Stimulated activated CD4-positive, alpha-beta T cell treated with anti-CD3 and anti-CD28 coated beads, Interleukin-12 subunit alpha, Interleukin-12 subunit beta, amount 100 ng/mL, for 24 hours (primary cell): ENCODE measurements around the gene PSMD9.
"Not testable (repeated sequence)": the region's sequence is repeated elsewhere in the genome, so short reads cannot be mapped to it uniquely, and the experiment has no call there.

Experiments used
- DNase-seq, 2 experiments: peaks; one replicate each; pipeline ENCODE4 v3.0.0-alpha.2; 2020; ENCODE audit warnings: low read depth in 2 of 2

PSMD9 gene

DNA sequence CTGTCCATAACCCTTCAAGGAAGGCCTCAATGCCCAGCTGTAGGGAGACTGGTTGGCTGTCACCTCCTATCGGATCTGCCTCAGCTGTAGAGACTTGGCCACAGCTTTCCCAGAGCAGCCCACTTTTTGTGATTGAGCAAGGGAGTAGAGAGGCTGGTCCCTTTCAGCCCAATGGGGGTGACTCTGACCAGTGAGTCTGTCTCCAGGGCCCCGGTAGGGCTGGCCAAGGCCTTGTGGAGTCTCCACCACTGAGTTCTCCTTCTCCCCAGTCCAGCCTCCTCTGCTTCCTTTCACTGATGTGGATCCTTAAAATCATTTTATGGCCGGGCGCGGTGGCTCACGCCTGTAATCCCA lies 15.4 kb upstream of the PSMD9 start:
- DNase-seq: no peak

DNA sequence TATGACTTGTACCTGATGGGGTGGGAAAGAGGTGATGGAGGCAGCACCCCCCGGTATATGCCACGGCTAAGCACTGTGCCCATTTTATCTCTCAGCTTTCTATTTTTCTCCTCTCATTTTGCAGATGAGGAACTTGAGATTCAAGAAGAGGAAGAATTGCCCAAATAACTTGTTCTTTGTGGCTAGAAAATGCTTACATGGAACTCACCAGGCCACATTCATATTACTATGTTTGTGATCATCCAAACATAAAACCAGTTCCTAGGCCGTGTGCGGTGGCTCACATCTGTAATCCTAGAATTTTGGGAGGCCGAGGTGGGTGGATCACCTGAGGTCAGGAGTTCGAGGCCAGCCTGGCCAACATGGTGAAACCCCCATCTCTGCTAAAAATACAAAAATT lies 14.5 kb upstream of the PSMD9 start:
- DNase-seq: no peak

DNA sequence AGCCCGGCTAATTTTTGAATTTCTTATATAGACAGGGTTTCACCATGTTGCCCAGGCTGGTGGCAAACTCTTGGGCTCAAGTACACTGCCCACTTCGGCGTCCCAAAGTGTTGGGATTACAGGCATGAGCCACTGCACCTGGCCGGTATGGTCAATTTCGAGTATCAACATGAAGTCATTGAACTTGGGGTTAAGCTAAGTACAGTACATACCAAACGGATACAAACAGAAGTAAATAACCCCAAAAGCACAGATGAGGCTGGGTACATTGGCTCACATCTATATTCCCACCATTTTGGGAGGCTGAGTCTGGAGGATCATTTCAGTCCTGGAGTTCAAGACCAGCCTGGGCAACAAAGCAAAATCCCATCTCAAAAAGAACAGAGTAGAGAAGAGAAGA lies 13.0 kb upstream of the PSMD9 start:
- DNase-seq: no peak

DNA sequence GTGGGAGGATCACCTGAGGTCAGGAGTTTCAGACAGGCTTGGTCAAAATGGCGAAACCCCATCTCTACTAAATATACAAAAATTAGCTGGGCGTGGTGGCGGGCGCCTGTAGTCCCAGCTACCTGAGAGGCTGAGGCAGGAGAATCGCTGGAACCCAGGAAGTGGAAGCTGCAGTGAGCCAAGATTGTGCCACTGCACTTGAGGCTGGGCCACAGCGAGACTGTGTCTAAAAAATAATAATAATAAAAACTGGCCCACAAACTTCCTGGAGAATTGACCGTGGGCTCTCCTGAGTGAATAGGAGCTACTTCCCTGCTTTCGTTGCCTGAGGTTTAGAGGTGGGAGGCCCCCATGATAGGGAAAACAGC lies 12.5 kb upstream of the PSMD9 start:
- not testable (repeated sequence) for DNase-seq

DNA sequence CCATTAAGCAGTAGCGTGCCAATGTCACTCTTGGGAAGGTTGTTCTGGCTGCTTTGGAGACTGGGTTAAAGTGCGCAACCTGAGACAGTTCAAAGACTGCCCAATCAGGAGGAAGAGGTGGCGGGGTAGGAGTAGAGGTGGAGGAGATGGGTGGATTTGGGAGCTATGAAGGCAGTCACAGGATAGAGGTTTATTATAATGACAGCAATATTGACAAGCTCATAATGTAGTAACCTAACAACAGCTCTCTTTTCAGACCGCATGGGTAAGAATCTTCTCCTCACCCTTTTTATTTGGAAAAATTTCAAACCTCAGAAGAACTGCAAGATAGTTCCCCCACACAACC lies 5.3 kb upstream of the PSMD9 start:
- no peak for DNase-seq

DNA sequence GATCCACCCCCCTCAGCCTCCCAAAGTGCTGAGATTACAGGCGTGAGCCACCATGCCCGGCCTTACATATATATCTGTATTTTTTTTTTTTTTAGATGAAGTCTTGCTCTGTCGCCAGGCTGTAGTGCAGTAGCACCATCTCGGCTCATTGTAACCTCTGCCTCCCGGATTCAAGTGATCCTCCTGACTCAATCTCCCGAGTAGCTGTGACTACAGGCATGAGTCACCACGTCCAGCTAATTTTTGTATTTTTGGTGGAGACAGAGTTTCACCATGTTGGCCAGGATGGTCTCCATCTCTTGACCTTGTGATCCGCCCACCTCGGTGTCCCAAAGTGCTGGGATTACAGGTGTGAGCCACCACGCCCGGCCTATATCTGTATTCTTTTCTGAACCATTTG lies 3.5 kb upstream of the PSMD9 start:
- not testable (repeated sequence) for DNase-seq

DNA sequence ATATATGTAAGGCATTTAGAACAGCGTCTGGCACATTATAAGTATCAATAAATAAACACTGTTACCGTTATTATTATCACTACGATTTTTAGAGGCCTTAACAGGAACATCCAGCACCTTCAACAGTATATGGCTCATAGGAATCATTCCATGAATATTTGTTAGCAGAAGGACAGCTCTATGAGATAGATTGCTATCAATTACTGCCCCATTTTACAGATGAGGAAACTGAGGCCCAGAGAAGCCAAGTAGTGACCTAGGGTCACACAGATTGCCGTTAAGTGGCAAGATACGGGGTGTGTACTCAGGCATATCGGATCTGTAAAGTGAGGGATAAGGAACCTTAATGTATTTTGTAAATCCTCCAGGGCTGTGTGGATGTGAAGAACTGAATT lies 510 bp upstream of the PSMD9 start:
- no peak for DNase-seq

DNA sequence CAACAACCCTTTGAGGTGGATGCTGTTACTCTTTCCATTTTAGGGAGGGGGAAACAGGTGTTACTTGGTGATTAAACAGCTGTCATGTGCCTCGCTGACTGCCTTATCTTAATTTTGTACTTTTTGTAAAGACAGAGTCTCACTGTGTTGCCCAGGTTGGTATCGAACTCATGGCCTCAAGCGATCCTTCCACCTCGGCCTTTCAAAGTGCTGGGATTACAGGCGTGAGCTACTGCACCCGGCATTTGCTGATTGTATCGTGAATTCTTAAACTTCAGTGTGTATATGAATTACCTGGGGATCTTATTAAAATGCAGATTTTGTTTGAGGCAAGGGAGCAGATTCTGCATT lies 659 bp downstream of the PSMD9 start:
- DNase-seq: no peak

DNA sequence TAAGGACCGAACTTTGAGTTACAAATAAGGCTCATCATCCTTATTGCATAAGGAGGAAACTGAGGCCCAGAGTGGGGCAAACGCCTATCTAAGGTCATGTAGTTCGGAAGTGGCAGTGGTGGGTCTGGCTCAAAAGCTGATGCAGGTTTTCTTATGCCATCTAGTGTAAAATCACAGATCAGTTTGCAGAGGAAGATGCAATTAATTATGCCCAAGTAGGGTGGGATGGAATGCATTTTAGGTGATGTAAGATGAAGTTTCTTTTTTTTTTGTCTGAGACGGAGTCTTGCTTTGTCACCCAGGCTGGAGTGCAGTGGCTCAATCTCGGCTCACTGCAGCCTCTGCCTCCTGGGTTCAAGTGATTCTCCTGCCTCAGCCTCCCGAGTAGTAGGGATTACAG lies 1.1 kb downstream of the PSMD9 start:
- DNase-seq: not testable (repeated sequence)

DNA sequence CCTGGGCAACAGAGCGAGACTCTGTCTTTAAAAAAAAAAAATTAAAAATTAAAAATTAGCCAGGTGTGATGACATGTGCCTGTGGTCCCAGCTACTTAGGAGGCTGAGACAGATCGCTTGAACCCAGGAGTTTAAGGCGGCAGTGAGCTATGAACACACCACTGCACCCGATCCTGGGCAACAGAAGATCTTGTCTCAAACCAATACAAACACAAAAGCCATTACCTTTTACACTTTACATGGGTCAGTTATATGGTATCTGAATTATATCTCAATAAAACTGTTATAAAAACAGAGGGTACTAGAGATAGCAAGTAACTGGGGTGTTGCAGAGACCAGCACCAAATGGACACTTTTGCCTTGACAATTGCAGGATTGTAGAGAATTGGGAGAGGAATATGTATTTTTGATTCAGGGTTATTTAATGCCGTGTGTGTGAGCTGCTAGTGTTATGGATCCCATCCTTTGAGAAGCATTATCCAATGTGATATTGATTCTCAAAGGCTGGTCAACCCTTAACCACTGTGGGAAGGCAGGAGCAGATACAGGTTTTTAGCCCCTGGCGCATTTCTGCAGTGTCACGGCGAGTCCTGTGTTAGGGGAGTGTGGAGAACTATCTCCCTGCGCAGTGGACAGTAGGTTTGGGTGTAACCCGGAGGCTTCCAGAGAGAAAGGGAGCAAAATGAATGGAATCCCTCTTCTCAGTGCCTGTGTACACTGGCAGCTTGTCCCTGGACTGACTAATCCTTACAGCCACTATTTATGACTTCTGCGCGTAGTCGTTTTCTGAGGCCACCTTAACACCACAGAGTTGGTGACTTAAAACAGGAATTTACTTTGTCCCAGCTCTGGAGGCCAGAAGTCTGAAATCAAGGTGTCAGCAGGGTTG lies 4.3 kb downstream of the PSMD9 start:
- no peak for DNase-seq

DNA sequence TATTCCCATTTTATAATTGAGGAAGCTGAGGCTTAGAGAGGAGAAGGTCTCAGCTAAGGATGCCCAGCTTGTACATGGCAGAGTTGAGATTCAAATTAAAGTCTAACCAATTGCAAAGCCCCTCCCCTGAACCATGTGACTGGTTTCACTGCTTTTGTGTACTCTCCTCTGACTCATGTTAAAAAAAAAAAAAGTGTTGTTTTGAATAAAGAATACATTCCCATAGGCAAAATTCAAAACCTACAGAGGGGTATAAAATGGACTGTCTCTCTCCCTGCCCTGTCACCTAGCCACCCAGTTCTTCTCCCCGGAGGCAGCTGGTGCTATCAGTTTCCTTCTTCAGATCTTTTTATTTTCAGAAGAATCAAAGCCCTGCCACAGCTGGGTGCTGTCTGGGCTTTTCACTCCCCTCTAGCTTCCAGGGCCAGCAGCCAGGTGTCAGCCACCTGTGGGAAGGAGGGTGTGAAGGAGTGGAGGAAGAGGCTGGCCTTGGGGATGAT lies 5.4 kb downstream of the PSMD9 start:
- DNase-seq: no peak

DNA sequence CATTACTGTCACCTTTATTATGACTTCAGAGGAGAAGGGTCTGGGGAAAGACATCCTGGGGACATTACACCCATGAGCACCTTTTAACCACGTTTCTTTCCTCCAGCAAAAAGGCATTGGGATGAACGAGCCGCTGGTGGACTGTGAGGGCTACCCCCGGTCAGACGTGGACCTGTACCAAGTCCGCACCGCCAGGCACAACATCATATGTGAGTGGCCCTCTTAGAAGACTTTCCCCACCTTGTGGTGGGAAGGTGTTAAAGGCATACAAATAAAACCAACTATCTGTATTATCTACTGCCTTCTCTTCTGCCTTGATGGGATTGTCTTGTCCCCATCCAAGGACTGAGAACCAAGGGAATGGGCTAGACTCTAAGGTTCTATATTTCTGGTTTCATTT lies 6.0 kb downstream of the PSMD9 start:
- DNase-seq: no peak

DNA sequence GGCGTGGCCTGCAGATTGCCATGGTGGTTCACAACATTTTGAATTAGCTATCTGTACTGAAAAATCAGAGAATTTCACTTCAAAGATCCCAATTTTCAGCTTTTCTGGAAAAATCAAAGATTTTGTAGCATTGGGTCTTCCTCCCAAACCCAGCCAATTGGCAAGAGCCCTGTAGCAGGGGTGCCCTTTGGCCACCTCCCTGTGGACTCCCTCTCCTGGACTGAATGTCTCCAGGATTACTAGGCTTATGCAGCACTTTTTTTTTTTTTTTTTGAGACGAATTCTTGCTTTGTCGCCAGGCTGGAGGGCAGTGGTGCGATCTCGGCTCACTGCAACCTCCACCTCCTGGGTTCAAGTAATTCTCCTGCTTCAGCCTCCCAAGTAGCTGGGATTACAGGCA lies 9.7 kb downstream of the PSMD9 start:
- no peak for DNase-seq

DNA sequence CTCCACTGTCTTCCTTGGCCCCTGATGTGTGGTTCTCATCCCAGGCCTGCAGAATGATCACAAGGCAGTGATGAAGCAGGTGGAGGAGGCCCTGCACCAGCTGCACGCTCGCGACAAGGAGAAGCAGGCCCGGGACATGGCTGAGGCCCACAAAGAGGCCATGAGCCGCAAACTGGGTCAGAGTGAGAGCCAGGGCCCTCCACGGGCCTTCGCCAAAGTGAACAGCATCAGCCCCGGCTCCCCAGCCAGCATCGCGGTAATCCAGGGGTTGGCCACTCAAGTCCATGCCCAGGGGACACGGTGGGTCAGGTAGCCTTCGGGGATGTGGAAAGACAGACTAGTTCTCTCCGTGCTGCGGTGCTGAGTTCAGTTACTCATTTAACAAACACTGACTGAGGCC lies 11.0 kb downstream of the PSMD9 start:
- DNase-seq: no peak

DNA sequence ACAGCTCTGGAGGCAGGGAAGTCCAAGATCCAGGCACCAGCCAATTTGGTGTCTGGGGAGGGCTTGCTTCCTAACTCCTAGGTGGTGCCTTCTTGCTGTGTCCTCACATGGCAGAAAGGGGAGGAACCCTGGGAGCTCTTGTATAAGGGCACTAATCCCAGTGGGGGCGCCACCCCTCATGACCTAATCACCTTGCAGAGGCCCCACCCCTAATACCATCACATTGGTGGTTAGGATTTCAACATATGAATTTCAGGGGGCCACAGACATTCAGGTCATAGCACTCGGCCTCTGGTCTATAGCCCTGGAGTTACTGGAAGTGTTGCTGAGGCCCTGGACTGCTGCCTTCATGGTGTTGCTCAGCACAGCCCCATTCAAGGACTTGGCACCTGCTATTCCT lies 14.6 kb downstream of the PSMD9 start:
- no peak for DNase-seq

DNA sequence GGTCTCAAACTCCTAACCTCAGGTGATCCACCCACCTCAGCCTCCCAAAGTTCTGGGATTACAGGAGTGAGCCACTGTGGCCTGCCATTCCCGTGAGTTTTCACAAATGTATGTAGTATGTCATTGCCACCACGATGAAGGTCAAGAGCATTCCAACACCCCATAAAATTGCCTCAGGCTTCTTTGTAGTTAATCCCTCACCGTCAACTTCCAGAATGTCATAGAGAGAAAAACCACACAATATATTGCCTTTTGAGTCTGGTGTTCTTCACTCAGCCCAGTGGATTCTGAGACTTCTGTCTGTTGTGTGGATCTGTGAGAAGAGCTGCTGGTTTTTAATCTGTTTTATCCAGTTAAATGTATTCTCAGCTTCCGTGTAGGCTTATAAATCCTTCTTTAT lies 17.2 kb downstream of the PSMD9 start:
- DNase-seq: no peak

DNA sequence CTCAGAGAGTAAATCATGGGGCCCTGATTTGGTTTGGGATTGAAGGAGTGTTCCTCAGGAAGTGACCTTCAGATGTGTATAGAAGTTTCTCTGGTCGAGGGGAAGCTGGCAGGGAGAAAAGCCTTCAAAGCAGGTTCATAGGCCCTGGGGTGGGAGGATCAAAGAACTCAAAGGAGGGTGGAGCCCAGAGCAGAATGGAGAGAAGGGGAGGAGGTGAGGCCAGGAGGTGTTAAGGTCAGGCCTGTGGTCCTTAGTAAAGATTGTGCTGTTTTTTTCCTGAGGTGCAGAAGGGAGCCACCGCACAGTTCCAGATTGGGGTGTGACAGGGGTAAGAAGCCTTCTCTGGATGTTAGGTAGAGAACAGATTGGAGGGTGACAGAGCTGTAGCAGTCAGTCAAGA lies 20.1 kb downstream of the PSMD9 start:
- DNase-seq: no peak

DNA sequence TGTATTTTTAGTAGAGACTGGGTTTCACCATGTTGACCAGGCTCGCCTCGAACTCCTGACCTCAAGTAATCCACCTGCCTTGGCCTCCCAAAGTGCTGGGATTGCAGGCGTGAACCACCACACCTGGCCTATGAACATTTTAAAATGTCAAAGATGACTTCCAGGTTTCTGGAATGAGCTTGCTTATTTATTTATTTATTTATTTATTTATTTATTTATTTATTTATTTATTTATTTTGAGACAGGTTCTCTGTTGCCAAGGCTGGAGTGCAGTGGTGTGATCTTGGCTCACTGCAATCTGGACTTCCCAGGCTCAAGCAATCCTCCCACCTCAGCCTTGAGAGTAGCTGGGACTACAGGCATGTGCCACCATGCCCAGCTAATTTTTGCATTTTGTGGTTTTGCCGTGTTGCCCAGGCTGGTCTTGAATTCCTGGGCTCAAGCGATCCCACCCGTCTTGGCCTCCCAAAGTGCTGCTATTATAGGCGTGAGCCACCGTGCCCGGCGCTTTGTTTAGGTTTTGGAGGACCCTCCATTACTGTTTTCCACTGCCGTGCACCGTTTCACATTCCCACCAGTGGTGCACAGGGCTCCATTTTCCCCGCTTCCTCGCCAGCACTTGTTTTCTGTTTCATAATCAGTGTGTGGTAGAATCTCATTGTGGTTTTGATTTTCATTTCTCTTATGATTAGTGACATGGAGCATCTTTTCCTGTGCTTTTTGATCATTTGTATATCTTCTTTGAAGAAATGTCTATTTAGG lies 23.4 kb downstream of the PSMD9 start:
- peak in 1 of 2 experiments; percentile 23 for DNase-seq

DNA sequence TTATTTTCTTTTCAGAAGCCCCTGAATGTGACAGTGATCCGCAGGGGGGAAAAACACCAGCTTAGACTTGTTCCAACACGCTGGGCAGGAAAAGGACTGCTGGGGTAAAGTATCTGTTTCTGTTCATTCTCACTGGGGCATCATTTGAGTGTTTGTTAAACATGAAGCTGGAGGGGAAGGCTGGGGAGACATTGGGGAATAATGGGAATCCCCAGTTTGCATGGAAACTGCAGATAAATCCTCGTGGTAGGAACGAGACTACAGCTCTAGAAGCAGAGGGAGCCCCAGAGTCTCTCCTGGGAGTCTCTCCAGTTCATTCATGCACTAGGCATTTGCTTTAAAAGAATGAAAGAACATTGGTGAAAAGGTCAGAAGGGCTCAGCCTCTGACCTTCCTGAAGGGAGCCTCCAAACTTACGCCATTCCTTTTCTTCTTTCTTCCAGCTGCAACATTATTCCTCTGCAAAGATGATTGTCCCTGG lies 27.3 kb downstream of the PSMD9 start:
- DNase-seq: no peak

DNA sequence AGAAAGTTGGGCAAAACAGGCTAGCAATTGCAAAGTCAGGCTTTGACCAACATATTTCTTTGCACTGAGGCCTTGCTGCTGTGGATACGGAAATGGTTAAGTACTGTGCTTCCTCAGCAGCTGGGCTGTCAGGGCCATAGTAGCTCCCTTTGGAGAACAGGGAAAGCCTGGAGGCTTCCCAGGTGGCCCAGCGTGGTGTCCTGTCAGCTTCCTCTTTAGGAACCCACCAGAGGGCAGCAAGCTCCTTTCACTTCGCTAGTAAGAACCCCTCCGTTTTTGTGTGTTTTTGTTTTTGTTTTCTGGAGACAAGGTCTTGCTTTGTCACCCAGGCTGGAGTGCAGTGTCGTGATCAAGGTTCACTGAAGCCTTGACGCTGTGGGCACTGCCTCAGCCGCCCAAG lies 28.1 kb downstream of the PSMD9 start:
- DNase-seq: no peak

DNA sequence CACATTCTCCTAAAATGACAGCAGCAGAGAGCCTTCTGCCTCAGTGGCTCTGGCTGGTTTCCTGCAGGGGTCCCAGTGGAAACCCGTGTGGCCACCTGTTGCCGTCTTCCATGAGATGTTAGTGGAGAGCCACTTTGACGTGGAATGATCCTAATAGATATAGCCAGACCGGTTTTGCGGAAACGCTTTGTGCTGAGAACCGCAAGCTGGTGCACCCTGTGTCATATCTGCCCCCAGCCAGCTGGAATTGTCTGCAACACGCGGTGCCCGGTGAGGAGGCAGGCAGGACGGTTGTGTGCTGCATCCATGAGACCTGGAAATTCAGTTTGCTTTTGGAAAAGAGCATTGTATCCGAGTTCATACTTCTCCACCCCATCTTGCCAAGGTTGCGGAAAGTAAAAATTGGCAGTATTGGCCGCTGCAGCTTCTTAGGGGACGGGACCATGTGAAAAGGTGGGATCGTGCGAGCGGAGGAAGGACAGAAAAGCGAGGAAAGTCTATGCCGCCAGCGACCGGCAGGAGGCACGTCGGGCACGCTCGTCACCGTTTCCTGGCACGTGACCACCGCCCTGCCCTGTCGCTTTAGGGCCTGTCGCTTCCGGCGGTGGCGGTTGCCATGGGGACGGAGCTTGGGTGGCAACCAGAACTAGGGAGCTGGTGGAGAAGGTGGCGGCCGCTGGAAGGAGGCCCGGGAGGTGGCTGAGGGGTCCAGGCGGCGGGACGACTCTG lies 29.5 kb downstream of the PSMD9 start, which contains the start of gene CFAP251:
Gene CFAP251, plus strand, starts transcription at position 643 of the 729 bp plus-strand sequence. CDS start 2,714 bp downstream, outside the sequence.
- DNase-seq: peak; percentile 83 to 97

DNA sequence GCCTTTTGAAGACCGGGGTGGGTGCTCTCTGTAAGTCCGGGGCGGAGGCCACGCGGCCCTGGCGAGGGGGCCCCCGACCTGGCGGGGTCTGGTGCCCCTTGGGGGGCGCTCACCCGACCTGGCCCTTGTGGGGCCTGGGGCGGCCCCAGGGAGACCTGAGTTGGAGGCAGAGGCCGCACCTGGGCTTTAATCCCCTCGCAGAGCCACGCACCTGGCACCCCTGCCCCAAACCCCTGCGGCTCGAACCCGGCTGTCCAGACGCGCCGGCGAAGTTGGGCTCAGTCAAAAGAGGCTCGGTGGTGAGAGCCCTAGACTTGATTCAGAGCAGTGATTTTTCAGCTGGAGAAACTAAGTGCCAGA lies 30.1 kb downstream of the PSMD9 start:
- no peak for DNase-seq

DNA sequence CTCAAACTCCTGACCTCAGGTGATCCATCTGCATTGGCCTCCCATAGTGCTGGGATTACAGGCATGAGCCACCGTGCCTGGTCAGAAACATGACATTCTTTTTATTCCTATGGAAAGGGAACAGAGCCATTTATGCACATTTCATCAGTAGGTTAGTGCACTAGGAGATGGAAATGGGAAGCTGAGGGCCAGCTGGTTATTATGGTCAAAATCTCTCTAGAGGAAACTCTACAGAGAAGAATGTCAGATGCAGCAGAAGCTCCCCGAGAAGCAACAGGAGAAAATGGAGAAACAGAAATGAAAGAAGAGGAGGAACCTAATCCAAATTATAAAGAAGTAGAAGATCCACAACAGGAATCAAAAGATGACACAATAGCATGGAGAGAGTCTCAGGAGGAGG lies 32.5 kb downstream of the PSMD9 start:
- DNase-seq: no peak
